HG03354 (cell line): Measurements from ENCODE around the gene STX18.

Experiments
- ATAC-seq: cut with Tn5 transposase; IDR thresholded peaks from one replicate; pipeline ENCODE4 v1.9.1; 2021; ENCODE audit warnings: mild to moderate bottlenecking; ENCODE audit not compliant: unreplicated experiment, poor library complexity, severe bottlenecking

The STX18 gene

DNA sequence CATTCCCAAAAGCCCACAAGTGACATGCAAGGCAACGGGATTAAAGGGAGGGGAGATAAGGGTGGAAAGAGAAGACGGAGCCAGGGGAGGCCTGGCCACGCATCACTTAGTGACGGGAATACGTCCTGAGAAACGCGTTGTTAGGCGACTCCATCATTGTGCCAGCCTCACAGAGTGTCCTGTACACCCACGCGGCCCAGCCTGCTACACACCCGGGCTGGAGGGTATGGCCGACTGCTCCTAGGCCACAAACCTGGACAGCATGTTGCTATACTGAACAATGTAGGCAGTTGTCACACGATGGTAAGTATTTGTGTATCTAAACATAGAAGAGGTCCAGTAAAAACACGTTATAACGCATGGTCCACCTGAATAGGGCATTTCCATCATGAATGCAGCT lies 131.6 kb downstream of the STX18 start:
- no peak for ATAC-seq

DNA sequence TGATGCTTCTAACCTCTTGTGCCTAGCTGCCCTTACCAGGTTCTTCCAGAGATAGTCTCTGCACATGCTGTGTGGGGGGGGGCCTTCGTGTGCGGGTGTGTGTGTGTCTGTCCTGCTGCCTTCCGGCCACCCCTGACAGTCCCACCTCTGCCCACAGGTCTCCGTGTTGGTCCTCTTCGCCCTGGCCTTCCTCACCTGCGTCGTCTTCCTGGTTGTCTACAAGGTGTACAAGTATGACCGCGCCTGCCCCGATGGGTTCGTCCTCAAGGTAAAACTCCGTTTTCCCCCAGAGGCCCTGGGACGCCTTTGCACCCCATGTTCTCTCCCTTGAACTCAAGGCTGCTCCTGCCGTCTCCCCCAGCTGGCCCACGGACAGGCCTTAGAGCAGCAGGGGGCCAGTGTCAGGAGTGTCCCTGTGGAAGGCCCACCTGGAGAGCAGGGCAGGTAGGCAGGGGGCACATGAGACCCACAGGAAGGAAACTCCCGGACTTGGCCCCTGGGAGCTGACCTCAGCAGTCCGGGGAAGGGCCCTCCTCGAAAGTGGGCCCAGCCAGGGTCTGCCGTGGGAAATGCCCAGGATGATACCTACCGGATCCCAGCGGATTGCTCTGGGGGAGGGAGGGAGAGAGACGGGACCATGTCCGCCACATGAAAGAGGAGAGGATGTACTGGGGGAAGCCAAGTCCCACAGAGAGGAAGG lies 132.3 kb downstream of the STX18 start:
- ATAC-seq, result no peak

DNA sequence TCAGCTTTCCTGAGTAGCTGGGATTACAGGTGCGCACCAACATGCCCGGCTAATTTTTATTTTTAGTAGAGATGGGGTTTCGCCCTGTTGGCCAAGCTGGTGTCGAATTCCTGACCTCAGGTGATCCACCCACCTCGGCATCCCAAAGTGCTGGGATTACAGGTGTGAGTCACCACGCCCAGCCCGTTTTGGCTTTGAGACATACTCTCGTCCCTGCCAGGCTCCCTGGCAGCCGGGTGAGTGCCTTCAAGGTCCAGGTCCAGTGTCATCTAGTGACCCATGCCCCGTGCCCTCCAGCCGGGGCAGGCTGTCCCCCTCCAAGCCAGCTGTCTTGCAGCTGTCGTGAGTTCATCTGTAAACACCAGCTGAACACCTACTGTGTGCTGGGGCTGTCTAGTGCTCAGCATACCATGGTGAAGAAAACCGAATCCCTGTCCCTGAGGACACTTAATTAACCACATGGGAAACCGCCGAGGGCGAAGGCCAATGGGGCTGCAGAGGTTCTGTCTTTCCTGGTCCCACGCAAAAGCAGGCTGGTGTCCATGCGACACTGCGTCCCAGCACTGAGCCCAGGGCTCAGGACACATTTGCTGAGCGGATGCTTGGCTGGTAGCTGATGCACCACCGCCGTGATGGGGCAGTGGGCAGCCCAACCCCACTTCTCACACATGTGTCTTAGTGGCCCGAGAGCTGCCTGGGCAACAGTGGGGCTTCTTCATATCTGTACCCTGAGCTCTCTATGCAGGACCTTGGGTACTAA lies 133.1 kb downstream of the STX18 start:
- ATAC-seq, result no peak

DNA sequence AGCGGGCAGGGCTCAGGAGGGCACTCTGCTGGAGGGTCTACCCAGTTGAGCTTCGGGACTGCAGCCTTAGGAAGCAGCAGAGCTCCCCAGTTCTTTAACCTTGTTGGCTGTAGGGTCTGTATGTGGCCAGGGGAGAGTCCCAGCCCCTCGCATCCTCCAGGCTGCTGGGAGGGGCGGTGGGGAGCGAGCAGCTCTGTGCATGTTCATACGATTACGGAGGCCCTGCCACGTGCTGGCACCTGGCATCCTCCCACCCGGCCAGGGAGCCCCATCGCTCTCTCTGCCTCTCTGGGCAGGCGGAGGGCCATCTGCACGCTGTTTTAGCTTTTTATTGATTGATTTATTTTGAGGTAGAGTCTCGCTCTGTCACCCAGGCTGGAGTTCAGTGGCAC lies 133.7 kb downstream of the STX18 start:
- no peak for ATAC-seq

DNA sequence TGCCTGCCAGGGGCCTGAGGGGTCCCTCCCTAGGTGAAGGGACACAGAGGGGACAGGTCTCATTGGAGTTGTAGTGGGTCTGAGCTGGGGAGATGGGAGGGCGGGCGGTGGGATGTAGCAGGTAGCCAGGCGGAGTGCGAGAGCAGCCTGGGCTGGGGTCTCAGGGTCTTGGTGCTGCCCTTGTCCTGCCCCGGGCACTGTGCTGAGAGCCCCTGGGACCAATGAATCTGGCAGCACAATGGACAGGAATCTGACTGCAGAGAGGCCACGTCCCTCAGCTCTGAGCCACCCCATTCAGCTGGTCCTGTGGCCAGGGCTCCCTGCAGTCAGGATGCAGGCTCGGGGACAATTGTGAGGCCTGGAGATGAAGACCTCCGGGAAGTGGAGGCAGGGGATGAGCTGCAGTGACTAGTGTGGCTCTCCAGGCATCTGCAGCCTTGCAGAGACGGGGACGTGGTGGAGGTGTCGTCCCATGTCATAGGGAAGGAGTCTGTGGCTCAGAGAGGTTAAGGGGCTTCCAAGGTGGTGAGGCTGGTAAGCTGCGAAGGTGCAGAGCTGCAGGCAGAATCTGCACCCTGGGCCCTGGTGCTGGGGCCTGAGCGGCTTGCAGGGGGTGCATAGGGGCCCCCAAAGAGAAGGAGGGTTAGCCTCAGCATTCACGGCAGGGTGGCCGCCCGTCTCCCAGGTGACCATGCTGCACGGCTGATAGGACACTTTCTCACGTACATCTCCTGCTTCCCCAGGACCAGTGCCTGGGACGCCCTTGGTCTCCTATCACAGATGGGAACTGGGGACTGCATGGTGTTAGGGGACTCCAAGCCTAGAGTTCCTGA lies 134.3 kb downstream of the STX18 start:
- ATAC-seq, result no peak

DNA sequence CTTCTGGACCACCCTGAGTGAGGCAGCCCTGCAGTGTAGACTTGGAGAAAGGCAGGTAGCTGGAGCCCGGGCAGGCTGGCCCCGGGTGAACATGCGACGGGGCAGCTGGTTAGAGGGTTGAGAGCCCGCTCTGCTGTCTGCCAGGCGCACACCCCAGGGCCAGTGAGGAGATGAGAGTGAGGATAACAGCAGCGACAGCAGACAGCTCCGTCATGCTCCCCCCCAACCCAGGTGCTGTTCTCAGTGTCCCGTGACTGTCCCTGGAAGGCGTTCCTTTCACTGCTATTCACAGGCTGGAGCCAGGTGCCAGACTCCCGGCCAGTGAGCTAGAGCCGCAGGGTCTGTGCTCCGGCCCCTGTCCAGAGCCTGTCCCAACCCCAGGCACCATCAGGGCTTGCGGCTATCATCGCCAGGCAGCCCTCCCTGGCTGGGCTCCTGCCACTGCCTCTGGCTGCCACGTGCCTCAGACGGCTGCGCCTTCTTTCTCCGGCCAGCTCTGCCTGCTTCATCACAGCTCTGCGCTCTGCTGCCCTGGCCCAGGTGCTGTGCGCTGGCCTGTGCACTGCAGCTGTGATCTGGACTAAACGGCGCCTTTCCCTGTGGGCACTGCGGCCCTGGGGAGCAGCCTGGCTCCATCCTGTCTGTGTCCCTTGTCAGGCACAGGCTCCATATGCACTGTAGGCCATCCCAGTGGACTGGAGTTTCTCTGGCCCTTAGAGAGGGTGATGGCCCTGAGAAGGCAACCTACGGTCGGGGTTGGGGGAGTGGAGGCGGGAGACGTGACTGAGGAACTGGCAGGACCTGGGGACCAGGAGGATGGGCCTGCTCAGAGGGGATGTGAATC lies 135.2 kb downstream of the STX18 start:
- no peak for ATAC-seq

DNA sequence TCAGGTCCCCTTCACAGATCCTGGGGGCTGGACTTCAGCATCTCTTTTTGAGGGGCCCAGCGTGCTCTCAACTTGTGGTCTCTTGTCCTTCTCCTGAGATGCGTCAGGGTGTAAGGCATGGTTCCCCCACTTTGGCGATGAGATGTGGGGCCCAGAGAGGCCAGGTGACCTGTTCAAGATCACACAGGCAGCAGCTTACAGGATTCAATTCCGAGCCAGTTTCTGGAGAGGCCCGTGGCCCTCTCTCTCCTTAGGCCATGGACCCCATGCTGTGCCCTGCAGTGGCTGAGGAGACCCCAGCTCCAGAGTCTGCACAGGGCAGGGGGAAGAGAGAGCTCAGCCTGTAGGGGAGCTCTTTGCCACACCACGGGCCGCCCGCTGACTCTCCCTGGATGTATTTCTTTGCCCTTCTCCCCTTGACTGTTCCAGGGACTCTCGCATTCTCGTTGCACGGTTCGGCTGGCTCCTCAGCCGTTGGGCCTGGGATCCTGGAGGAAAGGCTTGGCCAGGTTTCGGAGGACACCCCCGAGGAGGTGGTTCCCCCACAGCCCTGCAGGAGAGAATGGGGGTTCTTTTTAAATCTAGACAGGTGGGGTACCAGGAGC lies 136.4 kb downstream of the STX18 start:
- ATAC-seq, result no peak

DNA sequence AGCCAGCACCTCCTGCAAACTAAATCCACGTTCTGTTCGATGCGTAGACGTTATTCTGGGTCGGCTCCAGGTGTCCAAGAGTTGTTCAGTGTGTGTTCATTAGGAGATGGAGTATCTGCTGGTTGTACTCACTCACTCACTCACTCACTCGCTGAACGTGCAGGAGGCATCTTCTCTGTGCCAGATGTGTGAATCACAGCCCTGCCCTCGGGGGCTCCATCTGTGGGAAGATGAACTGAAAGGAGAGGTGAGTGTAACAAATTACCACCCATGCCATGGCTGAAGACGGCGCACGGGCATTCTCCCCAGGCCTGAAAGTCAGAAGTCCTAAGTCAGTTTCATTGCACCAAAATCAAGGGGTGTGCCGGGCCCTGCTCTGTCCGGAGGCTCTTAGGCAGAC lies 138.9 kb downstream of the STX18 start:
- no peak for ATAC-seq

DNA sequence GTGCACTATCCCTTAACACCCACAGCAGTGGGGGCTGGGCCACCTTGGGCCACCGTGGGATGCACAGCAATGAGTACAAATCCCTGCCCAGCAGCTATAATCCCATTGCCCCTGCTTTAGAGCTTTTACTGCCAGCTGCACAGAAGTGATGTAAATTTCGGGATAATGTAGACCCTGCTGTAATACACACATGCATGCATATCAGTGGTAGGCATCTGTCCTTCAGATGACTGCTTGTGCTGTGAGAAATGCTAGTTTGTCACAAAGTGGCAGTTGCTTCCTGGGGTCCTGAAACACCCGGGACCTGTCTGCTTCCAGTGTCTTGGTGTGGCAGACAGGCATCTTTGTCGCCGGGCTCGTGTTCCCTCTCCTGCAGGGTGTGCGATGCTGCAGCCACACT lies 140.8 kb downstream of the STX18 start:
- no peak for ATAC-seq

DNA sequence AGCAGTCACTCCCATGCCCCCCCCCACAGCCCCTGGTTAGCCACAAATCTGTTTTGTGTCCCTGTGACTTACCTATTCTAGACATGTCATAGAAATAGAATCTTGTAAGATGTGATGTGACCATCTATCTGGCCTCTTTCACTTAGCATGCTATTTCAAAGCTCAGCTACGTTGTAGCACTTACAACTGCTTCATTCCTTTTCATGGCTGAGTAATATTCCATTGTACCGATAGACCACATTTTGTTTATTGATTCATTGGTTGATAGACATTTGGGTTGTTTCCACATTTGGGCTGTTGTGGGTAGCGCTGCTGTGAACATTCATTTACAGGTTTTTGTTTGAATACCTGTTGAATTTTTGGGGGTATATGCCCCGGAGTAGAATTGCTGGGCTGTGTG lies 143.4 kb downstream of the STX18 start:
- ATAC-seq, result no peak

DNA sequence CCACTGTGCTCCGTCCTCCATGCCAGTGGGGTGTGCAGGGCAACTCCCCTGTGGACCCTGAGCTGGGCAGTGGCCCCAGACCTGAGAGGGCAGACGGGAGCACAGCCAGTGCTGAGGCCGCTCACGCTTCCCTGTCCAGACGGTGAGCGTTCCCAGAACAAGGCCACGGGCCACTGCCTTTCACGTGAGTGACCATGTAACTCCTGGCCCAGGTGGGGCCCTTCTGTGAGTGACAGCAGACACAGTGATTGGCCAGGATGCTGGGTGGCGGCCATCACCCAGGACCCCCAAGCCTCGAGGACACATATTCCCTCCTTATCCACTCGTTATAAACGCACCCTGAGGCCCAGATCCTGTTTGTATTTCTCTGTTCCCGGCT lies 144.4 kb downstream of the STX18 start:
- no peak for ATAC-seq

DNA sequence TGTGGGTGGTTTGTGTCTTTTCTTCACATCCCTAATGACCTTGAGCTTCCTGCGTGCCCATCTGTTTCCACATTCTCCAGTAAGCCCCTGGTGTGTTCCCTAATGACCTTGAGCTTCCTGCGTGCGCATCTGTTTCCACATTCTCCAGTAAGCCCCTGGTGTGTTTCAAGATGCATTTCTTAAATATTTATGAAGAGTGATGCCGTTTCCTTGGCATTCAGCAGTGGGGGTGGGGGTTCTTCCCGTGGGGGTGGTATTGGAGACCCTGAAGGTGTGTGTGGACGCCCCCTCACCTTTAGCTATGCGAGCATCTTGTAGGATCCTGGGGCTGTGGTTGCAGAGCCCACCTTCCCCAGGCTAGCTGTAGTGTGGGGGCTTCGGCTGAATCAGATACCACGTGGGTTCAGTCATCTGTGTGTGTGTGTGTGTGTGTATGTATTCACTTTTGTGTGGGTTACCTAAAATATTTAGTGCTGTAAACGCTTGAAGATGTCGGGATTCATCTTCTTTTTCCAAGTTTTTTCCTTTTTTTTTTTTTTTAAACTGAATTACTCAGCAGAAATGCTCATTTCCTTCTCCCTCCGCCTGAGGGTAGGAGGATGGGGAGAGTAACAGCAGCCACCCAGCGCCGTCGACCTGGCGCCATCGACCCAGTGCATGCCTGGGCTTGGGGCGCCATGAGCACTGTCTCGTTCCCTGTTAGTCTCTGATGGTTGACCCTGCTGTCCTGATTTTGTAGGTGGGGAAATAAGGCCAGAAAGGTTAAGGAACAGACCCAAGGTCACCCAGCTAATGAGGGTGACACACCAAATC lies 145.0 kb downstream of the STX18 start:
- ATAC-seq, result no peak

DNA sequence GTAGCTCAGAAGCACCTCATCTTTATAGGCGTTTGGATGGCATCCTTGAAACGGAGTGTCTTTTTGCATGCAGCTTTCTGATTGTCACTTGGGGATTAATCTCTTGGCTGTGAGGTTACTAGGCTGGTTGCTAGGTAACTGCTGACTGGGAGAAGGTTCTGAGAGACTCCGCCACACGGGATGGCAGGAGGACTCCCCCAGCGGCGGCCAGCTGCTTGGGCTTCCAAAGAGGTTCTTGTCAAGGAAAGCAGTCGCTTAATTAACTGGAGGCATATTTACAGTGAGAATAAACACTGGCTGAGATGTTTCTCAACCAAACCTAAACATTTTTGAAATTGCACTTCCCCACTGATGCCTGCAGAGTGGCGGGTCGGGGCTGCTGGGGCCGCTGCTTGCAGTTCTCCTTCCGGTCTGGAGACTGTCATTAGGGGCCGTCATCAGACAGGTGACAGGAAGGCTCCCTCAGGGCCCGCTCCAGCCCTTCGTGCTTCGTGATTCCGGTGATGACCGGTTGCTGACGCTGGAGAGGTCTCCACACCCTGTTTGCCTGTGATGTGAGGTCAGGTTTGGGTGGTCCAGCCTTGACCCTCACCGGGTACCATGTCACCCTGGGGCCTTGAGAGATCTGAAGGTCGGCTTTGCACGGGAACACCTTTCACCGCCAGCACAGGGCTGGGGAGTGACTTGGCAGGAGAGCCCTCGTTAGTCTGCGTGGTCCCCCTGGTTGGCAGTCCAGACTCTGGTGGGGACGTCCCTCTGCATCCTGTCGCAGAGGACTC lies 145.8 kb downstream of the STX18 start:
- no peak for ATAC-seq

DNA sequence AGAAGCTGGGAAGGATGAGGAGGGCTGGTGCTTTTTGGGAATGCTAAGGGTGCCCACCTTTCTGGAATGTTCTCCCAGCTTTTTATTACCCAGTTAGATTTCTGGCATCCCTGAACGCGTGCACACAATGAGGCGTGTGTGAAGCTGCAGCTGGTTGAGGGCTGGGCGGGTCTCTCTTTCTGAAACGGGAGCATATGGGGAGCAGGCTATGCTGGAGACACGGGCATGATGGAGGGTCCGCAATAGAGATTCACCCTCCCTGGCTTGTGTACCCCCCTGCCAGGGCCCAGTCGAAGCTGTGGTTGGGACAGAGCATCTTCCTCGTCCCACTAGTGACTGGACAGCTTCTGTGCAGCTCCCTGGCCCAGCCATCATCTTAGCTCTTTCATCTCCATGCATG lies 146.5 kb downstream of the STX18 start:
- ATAC-seq, result no peak

DNA sequence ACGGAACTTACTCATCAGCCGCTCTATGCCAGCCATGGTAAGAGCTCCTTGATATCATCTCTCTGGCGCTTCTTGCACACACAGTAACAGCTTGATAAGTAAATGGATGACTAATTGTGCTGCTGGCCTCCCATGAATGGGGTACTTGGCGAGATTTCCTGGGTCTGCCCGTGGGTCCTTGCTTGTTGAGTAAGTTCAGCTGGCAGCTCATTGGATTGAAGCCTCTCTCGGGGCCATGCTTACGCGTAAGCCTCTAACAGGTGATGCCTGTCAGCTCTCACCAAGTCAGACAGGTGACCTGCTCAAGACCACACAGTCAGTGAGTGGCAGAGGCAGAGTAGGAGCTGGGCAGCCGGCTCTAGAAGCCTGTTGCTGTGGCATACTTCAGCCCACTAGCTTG lies 147.2 kb downstream of the STX18 start:
- no peak for ATAC-seq

DNA sequence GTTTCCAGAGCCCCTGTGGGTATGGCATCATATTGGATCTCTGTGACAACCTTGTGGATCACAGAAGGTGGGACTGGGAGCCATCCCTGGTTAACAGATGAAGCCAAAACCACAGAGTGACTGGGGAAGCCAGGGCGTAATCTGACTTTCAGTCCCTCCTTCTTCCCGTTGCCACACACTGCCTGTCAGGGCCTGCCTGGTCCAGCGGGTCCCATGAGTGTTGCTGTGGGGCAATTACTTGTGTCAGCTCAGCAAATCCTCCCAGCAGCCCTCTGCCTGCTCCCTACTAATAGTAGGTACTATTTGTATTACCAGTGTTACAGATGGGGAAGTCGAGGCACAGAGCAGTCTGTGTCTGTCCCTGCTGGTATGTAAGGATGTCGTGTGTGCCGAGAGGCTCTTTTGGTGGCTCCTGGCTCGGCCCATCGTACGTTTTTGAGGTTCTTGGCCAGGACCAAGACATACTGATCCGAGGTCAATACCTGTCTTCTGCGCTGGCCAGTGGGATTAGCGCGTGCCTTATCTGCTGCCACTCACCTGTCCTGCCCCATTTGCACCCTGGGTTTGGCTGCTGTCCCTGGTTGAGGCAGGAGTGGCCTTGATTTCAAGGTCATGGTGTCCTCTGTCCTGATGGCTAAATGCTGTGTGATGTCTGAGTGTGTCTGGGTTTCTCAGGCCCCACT lies 149.2 kb downstream of the STX18 start:
- no peak for ATAC-seq

DNA sequence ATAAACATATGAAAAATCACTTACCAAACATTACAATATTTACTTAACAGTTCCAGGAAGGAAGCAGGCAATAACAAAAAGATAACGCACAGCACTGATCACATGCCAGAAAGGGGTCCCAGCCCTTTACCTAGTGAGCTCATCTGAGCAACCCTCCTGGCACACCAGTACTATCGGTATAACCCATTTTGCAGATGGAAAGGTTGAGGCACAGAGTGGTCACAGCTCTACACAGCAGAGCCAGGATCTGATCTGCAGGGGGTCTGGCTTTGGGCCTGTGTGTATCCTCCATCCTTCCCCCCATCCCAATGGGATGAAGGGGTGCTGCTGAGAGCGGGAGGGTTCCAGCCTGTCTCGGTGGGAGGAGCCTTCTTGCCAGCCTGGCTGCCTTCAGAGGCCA lies 150.0 kb downstream of the STX18 start:
- no peak for ATAC-seq
